Spleen (tissue), 11 donors: Measurements from ENCODE around the gene TTC7B. TPM values are rescaled to one million over a fixed set of nuclear protein-coding genes. Genes with fewer than 3 reads are reported as not detected.

Experiments used
- DNase-seq: peaks from one replicate; pipeline ENCODE4 v3.0.0-alpha.2; 2020
- H3K27ac ChIP-seq, 8 donors: fragments of 200-600 bp; sonication (generic) in 7 of 8; 1 replicate in 4 of 8; 2 replicates in 4 of 8; pipeline versions ENCODE4 v1.5.0 to v1.8.0; 2016 to 2021; ENCODE audit warnings: inconsistent platforms in 4 of 8, mild to moderate bottlenecking in 4 of 8, moderate library complexity in 1 of 8
- H3K27me3 ChIP-seq, 7 donors: fragments of 200-600 bp; sonication (generic) in 6 of 7; replicated peaks in 1 of 7; 1 replicate in 4 of 7; 2 replicates in 3 of 7; pipeline versions ENCODE4 v1.5.0 to v1.8.0; 2016 to 2021; ENCODE audit warnings: inconsistent platforms in 3 of 7, mild to moderate bottlenecking in 1 of 7
- H3K36me3 ChIP-seq, 6 donors: fragments of 200-600 bp; sonication (generic) in 5 of 6; 1 replicate in 4 of 6; 2 replicates in 2 of 6; pipeline versions ENCODE4 v1.5.0 to v1.8.0; 2016 to 2021; ENCODE audit warnings: inconsistent platforms in 2 of 6
- H3K4me1 ChIP-seq, 6 donors: fragments of 200-600 bp; sonication (generic) in 5 of 6; 1 replicate in 3 of 6; 2 replicates in 3 of 6; pipeline versions ENCODE4 v1.5.0 to v1.8.0; 2016 to 2021; ENCODE audit warnings: inconsistent platforms in 3 of 6
- H3K4me3 ChIP-seq, 8 donors: fragments of 200-600 bp; sonication (generic) in 7 of 8; 1 replicate in 4 of 8; 2 replicates in 4 of 8; pipeline versions ENCODE4 v1.5.0 to v1.8.0; 2016 to 2021; ENCODE audit warnings: inconsistent platforms in 4 of 8, mild to moderate bottlenecking in 4 of 8, moderate library complexity in 2 of 8
- H3K9me3 ChIP-seq, 8 donors: fragments of 200-600 bp; sonication (generic) in 7 of 8; 1 replicate in 4 of 8; 2 replicates in 4 of 8; pipeline versions ENCODE4 v1.5.0 to v1.8.0; 2016 to 2021; ENCODE audit warnings: inconsistent platforms in 4 of 8
- POLR2A ChIP-seq, 3 donors: fragments of 450-650 bp; IDR thresholded peaks; one replicate each; pipeline ENCODE4 v1.5.1; 2017; ENCODE audit warnings: antibody characterized with exemption in 3 of 3, mild to moderate bottlenecking in 1 of 3
- POLR2AphosphoS5 ChIP-seq, 3 donors: sonication (generic); formaldehyde crosslinking; IDR thresholded peaks; one replicate each; pipeline ENCODE4 v1.5.1; 2017; ENCODE audit warnings: antibody characterized with exemption in 3 of 3
- WGBS, 5 donors: extraction: QIAGEN DNeasy Blood & Tissue Kit in 3 of 5; methylation state at CpG; one replicate each; pipeline versions ENCODE4 v1.1.5 to v1.1.7; 2013 to 2018; 5-methylcytosine and 5-hydroxymethylcytosine counted together
- intact Hi-C: fragments of 100-400 bp; cut with DNase I; formaldehyde crosslinking; loops from one replicate; pipeline ENCODE4 v1.15.0; 2023; ENCODE audit warnings: low total_unique reads
- polyA plus RNA-seq, 3 donors: library from polyadenylated mRNA; stranded (reverse); fragments of 200-250 nt; gene quantifications; one replicate each; pipeline ENCODE4 v1.2.1, GENCODE V29; 2013
- total RNA-seq, 7 donors: library from RNA; depleted of rRNA in 3 of 7; stranded (reverse); fragments of >200 nt in 3 of 7; fragmentation: NEBNext Ultra II Directional in 4 of 7; extraction: Animal tissue kit (Norgen Biotek cat#: 25700) in 4 of 7; gene quantifications; one replicate each; pipeline versions ENCODE4 v1.1.0 to v1.2.1, GENCODE V29; 2016 to 2021
- TF ChIP-seq, protein P1 (sequence below), 11 experiments: fragments of 200-600 bp in 7 of 11; fragments of 450-650 bp in 4 of 11; sonication (generic) in 4 of 11; IDR thresholded peaks in 8 of 11; conservative IDR thresholded peaks in 3 of 11; 1 replicate in 7 of 11; 2 replicates in 4 of 11; pipeline versions ENCODE4 v1.4.0 to v1.8.0; 2016 to 2021; ENCODE audit warnings: antibody characterized with exemption in 11 of 11, inconsistent platforms in 4 of 11, mild to moderate bottlenecking in 1 of 11
- donor health status: healthy with polysubstance abuse.
- donor health status: DM: no; HTN: no; CAD: no; lungs with moderate emphysema.
- donor health status: DM: no; HTN: no; CAD: no.
- donor health status: Bipolar disorder and iron deficiency.
- donor health status: healthy.
- donor health status: DM: no; HTN: no; CAD: no.
- donor health status: DM: yes; HTN: yes; CAD: no.

TTC7B gene
- total and polyA plus RNA-seq, 10 donors, result 6.6 to 98.4 (median 62.6) TPM

DNA sequence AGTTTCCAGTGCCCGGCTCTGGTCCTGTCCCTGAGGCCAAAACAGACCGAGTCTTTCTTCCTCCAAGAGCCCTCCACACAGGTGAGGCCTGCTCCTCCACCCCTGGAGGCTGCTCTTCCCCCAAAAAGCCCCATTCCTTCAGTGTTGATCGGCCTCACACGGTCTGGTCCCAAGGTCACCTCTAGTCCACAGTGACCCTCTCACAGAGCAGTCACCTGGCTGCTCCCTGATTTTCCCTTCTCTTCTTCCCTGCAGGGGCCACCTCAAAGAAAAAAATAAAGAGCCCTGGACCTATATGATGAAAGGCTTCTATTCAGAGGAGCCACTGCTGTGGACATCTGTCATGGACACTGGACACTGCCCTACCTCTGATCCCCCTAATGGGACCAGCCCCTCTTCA lies 42.5 kb downstream of the TTC7B start:
- intact Hi-C loops, result no loop called here
- DNase-seq, result no peak
- TF ChIP-seq POLR2AphosphoS5 (IDR thresholded peaks at IDR 0.05), result no peak
- TF ChIP-seq, protein P1, sequence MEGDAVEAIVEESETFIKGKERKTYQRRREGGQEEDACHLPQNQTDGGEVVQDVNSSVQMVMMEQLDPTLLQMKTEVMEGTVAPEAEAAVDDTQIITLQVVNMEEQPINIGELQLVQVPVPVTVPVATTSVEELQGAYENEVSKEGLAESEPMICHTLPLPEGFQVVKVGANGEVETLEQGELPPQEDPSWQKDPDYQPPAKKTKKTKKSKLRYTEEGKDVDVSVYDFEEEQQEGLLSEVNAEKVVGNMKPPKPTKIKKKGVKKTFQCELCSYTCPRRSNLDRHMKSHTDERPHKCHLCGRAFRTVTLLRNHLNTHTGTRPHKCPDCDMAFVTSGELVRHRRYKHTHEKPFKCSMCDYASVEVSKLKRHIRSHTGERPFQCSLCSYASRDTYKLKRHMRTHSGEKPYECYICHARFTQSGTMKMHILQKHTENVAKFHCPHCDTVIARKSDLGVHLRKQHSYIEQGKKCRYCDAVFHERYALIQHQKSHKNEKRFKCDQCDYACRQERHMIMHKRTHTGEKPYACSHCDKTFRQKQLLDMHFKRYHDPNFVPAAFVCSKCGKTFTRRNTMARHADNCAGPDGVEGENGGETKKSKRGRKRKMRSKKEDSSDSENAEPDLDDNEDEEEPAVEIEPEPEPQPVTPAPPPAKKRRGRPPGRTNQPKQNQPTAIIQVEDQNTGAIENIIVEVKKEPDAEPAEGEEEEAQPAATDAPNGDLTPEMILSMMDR (IDR thresholded peaks at IDR 0.05 in 8 of 11, conservative IDR thresholded peaks at IDR 0.05 in 3 of 11), result no peak
- TF ChIP-seq POLR2A (IDR thresholded peaks at IDR 0.05), result no peak
- no peaks in the 10 kb centered on the region for H3K27me3 ChIP-seq
- 77 to 95% (median 84%) methylated on average over 4 of the region's 4 CpGs for WGBS, 5 donors
- peaks cover 0 to 11% (median 3%) of the 10 kb centered on the region in 8 donors for H3K9me3 ChIP-seq
- H3K27ac ChIP-seq, result no peak overlapping the region
- no peak overlapping the region for H3K4me3 ChIP-seq
- peaks cover 0 to 71% (median 0%) of the 10 kb centered on the region in 6 donors for H3K36me3 ChIP-seq
- H3K4me1 ChIP-seq, result peaks cover 0 to 6% (median 0%) of the 10 kb centered on the region in 6 donors

DNA sequence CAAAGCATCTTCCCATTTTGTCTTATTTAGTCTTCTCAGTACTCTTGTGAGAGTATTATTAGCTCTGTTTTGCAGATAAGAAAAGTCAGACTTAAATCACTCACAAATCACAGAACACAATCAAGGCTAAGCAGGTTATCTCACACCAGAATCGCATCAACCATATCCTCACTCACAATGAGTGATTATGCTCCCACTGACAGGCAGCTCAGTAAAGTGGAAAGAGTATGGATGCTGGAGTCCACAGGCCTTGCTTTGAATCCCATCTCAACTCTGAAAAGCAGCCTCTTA lies 43.1 kb downstream of the TTC7B start:
- Histone ChIP-seq H3K27me3 (no peaks in the 10 kb centered on the region), H3K27ac (no peak overlapping the region), H3K9me3 (peaks cover under 1 to 17% (median 9%) of the 10 kb centered on the region in 8 donors), H3K4me1 (peaks cover 0 to 6% (median 0%) of the 10 kb centered on the region in 6 donors), H3K36me3 (peaks cover 0 to 68% (median under 1%) of the 10 kb centered on the region in 6 donors), H3K4me3 (no peak overlapping the region)
- TF ChIP-seq POLR2AphosphoS5 (IDR thresholded peaks at IDR 0.05), result no peak
- TF ChIP-seq, protein P1 (IDR thresholded peaks at IDR 0.05 in 8 of 11, conservative IDR thresholded peaks at IDR 0.05 in 3 of 11), result no peak
- TF ChIP-seq POLR2A (IDR thresholded peaks at IDR 0.05), result no peak
- 72 to 85% (median 74%) methylated on average over 1 of the region's 1 CpG for WGBS, 5 donors
- no peak for DNase-seq
- intact Hi-C loops, result no loop called here

DNA sequence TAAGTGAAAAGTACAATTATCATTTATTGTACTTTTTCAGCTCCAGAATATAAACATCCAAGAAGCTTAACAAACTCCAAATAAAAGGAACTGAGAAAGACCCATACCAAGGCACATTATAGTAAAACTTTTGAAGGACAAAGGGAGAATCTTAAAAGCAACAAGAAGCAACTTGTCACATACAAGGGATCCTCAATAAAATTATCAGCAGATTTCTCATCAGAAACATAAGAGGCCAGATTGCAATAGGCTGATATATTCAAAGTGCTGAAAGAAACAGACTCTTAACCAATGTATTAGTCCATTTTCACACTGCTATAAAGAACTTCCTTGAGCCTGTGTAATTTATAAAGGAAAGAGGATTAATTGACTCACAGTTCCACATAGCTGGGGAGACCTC lies 48.3 kb downstream of the TTC7B start:
- peaks cover 3 to 59% (median 43%) of the 10 kb centered on the region in 8 donors for H3K9me3 ChIP-seq
- no peak overlapping the region for H3K27ac ChIP-seq
- DNase-seq, result no peak
- H3K4me3 ChIP-seq, result no peak overlapping the region
- intact Hi-C loops, result no loop called here
- peaks cover 0 to 54% (median 3%) of the 10 kb centered on the region in 6 donors for H3K36me3 ChIP-seq
- H3K4me1 ChIP-seq, result peaks cover 0 to 4% (median 0%) of the 10 kb centered on the region in 6 donors
- H3K27me3 ChIP-seq, result no peaks in the 10 kb centered on the region
- TF ChIP-seq POLR2AphosphoS5 (IDR thresholded peaks at IDR 0.05) (no peak), POLR2A (IDR thresholded peaks at IDR 0.05) (no peak)
- TF ChIP-seq, protein P1 (IDR thresholded peaks at IDR 0.05 in 8 of 11, conservative IDR thresholded peaks at IDR 0.05 in 3 of 11), result no peak

DNA sequence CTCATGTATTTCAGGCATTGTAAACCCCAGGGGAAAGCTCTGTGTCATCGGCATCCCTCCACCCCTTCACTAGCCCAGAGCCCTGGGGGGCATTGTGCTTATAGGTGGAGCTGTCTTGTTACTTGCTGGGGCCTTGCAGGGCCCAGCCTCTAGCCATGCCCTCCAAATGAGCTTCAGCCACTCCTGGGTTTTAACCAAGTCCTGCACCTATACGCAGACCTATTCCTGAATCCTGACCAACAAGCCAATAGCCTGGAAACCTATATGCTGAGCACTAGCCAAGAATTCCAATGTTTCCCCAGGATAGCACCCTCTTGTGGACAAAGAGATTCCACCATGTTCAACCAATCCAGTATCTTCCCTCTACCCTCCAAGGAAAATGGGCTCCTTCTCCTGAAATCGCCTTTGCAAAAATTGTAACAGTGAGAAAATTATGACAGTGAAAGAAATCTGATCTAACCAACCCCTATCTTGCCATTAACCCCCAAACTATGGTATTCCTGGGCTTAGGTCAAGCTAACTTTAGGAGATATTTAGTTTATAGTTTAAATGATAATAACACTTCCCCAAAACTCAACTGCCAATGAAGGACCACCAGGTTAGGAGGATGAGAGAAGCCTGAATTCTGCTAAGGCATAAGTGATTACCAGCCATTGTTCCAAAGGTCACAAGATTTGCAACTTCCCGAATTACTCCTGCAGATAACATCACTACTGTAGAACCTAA lies 55.5 kb downstream of the TTC7B start:
- H3K36me3 ChIP-seq, result peaks cover 0 to 1% (median 0%) of the 10 kb centered on the region in 6 donors
- intact Hi-C loops, result no loop called here
- 79 to 95% (median 88%) methylated on average over 4 of the region's 4 CpGs for WGBS, 5 donors
- peak overlapping the region in 2 of 8 donors; percentile 89 to 91 for H3K27ac ChIP-seq
- TF ChIP-seq, protein P1 (IDR thresholded peaks at IDR 0.05 in 8 of 11, conservative IDR thresholded peaks at IDR 0.05 in 3 of 11), result peak in 10 of 11 experiments; percentile 5 to 69 (median 58)
- TF ChIP-seq POLR2AphosphoS5 (IDR thresholded peaks at IDR 0.05) (no peak), POLR2A (IDR thresholded peaks at IDR 0.05) (no peak)
- H3K4me1 ChIP-seq, result peaks cover 9 to 36% (median 27%) of the 10 kb centered on the region in 6 donors
- H3K27me3 ChIP-seq, result no peaks in the 10 kb centered on the region
- H3K9me3 ChIP-seq, result peaks cover 0 to 25% (median 19%) of the 10 kb centered on the region in 8 donors
- DNase-seq, result no peak
- no peak overlapping the region for H3K4me3 ChIP-seq
